DND-41 (cell line): ENCODE measurements around the gene INTS6.

Experiments
- ATAC-seq: fragments of 200-7000 bp; cut with Tn5 transposase; 3 replicates; pipeline ENCODE4 v1.9.1; 2021; ENCODE audit warnings: low read depth; ENCODE audit not compliant: insufficient read depth
- DNase-seq: peaks from one replicate; pipeline ENCODE4 v3.0.0-alpha.2; 2020
- H2AFZ ChIP-seq: 2 replicates; pipeline ENCODE4 v1.6.0; 2012; ENCODE audit warnings: low read depth, low read length
- H3K27ac ChIP-seq: 2 replicates; pipeline ENCODE4 v1.5.1; 2012; ENCODE audit warnings: low read length, inconsistent platforms
- H3K27me3 ChIP-seq: fragments of 200-600 bp; sonication (generic); 2 replicates; pipeline ENCODE4 v1.6.0; 2012; ENCODE audit warnings: low read length, mild to moderate bottlenecking, inconsistent platforms; ENCODE audit not compliant: insufficient read depth, poor library complexity
- H3K36me3 ChIP-seq: 2 replicates; pipeline ENCODE4 v1.5.1; 2012; ENCODE audit warnings: low read length, inconsistent platforms; ENCODE audit not compliant: insufficient read depth
- H3K4me1 ChIP-seq: 2 replicates; pipeline ENCODE4 v1.5.1; 2012; ENCODE audit warnings: mild to moderate bottlenecking, low read length; ENCODE audit not compliant: insufficient read depth
- H3K4me2 ChIP-seq: 2 replicates; pipeline ENCODE4 v1.6.0; 2012; ENCODE audit warnings: mild to moderate bottlenecking, moderate library complexity, low read length, inconsistent platforms; ENCODE audit not compliant: insufficient read depth
- H3K4me3 ChIP-seq, 2 experiments: fragments of 200-600 bp in 1 of 2; shearing (Covaris generic) in 1 of 2; 2 replicates each; pipeline ENCODE4 v1.5.1; 2012 to 2016; ENCODE audit warnings: inconsistent platforms in 2 of 2, low read length in 2 of 2, mild to moderate bottlenecking in 2 of 2, low read depth in 1 of 2, moderate library complexity in 1 of 2
- H3K79me2 ChIP-seq: 2 replicates; pipeline ENCODE4 v1.6.0; 2012; ENCODE audit warnings: low read length, inconsistent platforms; ENCODE audit not compliant: insufficient read depth
- H3K9ac ChIP-seq: 2 replicates; pipeline ENCODE4 v1.6.0; 2012; ENCODE audit warnings: low read depth, mild to moderate bottlenecking, inconsistent platforms, low read length, moderate library complexity
- H3K9me3 ChIP-seq: 2 replicates; pipeline ENCODE4 v1.5.1; 2012; ENCODE audit warnings: low read length, moderate library complexity, mild to moderate bottlenecking, inconsistent platforms; ENCODE audit not compliant: insufficient read depth, severe bottlenecking
- H4K20me1 ChIP-seq: 2 replicates; pipeline ENCODE4 v1.6.0; 2012; ENCODE audit warnings: low read length; ENCODE audit not compliant: insufficient read depth
- EZH2 ChIP-seq: IDR thresholded peaks from 3 replicates; pipeline ENCODE4 v1.6.1; 2012; ENCODE audit warnings: borderline replicate concordance, low read depth, mild to moderate bottlenecking, moderate library complexity, low read length, inconsistent platforms; ENCODE audit not compliant: severe bottlenecking
- TF ChIP-seq, protein P1 (sequence below): IDR thresholded peaks from 2 replicates; pipeline ENCODE4 v1.5.1; 2012; ENCODE audit warnings: borderline replicate concordance, low read length, moderate library complexity, mild to moderate bottlenecking; ENCODE audit not compliant: poor library complexity, severe bottlenecking; ENCODE audit errors: extremely low read depth

The INTS6 gene

DNA sequence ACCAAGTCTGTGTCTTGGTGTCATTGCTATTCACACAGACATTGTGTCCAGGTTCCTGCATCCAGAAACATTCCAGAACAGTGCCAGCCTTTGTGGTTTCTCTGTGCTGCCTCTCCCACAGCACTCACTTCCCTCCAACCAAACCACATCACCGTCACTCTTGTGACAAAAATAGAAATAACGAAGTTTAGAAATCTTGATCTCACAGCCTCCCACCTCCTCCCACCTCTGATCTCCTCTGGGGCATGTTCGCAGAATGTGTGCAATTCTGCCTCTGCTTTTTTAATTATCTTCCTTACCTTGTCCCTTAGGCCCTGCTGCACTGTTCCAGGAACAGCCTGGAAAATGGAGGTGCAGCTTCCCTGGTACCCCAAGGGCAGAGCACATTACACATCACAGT is 122.0 kb downstream of the INTS6 start:
- no peak for TF ChIP-seq EZH2
- TF ChIP-seq, protein P1, sequence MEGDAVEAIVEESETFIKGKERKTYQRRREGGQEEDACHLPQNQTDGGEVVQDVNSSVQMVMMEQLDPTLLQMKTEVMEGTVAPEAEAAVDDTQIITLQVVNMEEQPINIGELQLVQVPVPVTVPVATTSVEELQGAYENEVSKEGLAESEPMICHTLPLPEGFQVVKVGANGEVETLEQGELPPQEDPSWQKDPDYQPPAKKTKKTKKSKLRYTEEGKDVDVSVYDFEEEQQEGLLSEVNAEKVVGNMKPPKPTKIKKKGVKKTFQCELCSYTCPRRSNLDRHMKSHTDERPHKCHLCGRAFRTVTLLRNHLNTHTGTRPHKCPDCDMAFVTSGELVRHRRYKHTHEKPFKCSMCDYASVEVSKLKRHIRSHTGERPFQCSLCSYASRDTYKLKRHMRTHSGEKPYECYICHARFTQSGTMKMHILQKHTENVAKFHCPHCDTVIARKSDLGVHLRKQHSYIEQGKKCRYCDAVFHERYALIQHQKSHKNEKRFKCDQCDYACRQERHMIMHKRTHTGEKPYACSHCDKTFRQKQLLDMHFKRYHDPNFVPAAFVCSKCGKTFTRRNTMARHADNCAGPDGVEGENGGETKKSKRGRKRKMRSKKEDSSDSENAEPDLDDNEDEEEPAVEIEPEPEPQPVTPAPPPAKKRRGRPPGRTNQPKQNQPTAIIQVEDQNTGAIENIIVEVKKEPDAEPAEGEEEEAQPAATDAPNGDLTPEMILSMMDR: no peak
- 0 out of 2 replicates have a peak, but pooled peaks cover 3% of the 10 kb centered on the region for H3K4me1 ChIP-seq
- no peak overlapping the region for H3K27ac ChIP-seq
- no peak overlapping the region for H3K4me2 ChIP-seq
- H3K36me3 ChIP-seq: no peaks in the 10 kb centered on the region
- DNase-seq: no peak
- no peaks in the 10 kb centered on the region for H3K9me3 ChIP-seq
- no peaks in the 10 kb centered on the region for H4K20me1 ChIP-seq
- H2AFZ ChIP-seq: no peak overlapping the region
- no peaks in the 10 kb centered on the region for H3K79me2 ChIP-seq
- H3K9ac ChIP-seq: no peak overlapping the region
- H3K27me3 ChIP-seq: peaks cover 4% of the 10 kb centered on the region
- no peak overlapping the region for H3K4me3 ChIP-seq
- ATAC-seq: peak; percentile 64

DNA sequence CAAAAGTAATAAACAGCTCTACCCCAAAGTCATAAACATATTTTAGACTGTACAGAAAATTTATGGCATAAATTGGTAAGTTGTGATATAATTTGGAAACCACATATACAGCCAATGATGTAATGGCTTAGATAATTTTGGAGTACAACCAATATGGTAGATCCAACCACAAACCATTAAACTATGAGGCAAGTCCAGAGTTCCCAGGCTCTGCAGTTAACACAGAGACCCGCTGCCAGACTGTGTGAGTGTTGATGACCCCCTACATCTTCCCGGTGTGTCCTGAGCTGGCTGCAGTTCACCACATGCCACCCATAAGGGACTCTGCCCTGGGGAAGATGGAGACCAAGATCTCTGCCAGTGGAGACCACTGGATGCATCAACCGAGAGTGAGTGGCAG is 123.2 kb downstream of the INTS6 start:
- no peak overlapping the region for H3K4me2 ChIP-seq
- H3K4me1 ChIP-seq: 0 out of 2 replicates have a peak, but pooled peaks cover 3% of the 10 kb centered on the region
- H4K20me1 ChIP-seq: no peaks in the 10 kb centered on the region
- no peak for DNase-seq
- H3K4me3 ChIP-seq: no peak overlapping the region
- no peak overlapping the region for H2AFZ ChIP-seq
- H3K27me3 ChIP-seq: peaks cover 4% of the 10 kb centered on the region
- no peak for ATAC-seq
- no peak overlapping the region for H3K9ac ChIP-seq
- H3K36me3 ChIP-seq: no peaks in the 10 kb centered on the region
- no peak for TF ChIP-seq EZH2
- TF ChIP-seq, protein P1: no peak
- H3K79me2 ChIP-seq: no peaks in the 10 kb centered on the region
- H3K9me3 ChIP-seq: no peaks in the 10 kb centered on the region
- no peak overlapping the region for H3K27ac ChIP-seq

DNA sequence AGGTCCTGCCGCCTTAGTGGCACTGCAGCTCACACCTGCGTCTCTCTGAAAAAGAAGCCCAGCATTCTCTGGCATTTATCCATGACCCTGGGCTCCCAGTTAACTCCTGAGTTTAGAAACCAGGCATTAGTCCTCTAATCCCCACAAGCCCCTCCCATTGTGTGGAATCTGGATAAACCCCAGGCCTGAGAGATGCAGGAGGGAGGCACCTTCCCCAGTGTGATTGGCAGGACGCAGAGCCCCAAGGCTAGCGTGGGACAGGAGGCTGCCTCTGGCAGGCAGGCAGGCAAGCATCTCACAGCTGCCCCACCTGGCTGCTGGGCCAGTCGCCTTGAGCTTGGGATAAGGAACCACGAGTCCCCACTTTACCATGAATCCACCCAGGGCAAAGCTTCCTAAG is 124.3 kb downstream of the INTS6 start:
- H3K79me2 ChIP-seq: no peaks in the 10 kb centered on the region
- DNase-seq: no peak
- H3K4me1 ChIP-seq: 0 out of 2 replicates have a peak, but pooled peaks cover 3% of the 10 kb centered on the region
- H3K27me3 ChIP-seq: peaks cover 4% of the 10 kb centered on the region
- H3K4me3 ChIP-seq: no peak overlapping the region
- H3K9me3 ChIP-seq: no peaks in the 10 kb centered on the region
- H3K36me3 ChIP-seq: no peaks in the 10 kb centered on the region
- H3K9ac ChIP-seq: no peak overlapping the region
- no peak for ATAC-seq
- H3K27ac ChIP-seq: no peak overlapping the region
- H2AFZ ChIP-seq: no peak overlapping the region
- no peaks in the 10 kb centered on the region for H4K20me1 ChIP-seq
- no peak overlapping the region for H3K4me2 ChIP-seq
- TF ChIP-seq, protein P1: no peak
- TF ChIP-seq EZH2: no peak

DNA sequence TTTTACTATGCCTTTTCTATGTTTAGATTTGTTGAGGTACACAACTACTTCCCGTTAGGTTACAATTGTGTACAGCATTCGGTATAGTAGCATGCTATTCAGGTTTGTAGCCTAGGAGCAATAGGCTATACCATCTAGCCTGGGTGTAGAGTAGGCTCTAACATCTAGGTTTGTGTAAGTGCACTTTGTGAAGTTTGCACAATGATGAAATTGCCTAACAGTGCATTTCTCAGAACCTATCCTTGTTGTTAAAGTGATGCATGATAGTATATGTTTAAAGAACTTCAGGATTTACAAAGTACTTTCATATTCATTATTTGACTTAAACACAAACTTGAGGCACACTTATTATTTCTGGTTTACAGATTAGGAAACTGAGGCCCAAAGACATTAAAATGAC is 124.9 kb downstream of the INTS6 start:
- no peak for ATAC-seq
- Histone ChIP-seq H3K27me3 (peaks cover 4% of the 10 kb centered on the region), H3K9me3 (no peaks in the 10 kb centered on the region), H3K4me3 (no peak overlapping the region), H4K20me1 (no peaks in the 10 kb centered on the region), H3K27ac (no peak overlapping the region), H3K4me2 (no peak overlapping the region), H3K79me2 (no peaks in the 10 kb centered on the region), H3K4me1 (0 out of 2 replicates have a peak, but pooled peaks cover 3% of the 10 kb centered on the region), H2AFZ (no peak overlapping the region), H3K36me3 (no peaks in the 10 kb centered on the region), H3K9ac (no peak overlapping the region)
- no peak for TF ChIP-seq EZH2
- TF ChIP-seq, protein P1: no peak
- no peak for DNase-seq
